Stimulated activated CD4-positive, alpha-beta T cell treated with anti-CD3 and anti-CD28 coated beads, Interleukin-1b, Interleukin-23, amount 100 ng/mL, for 48 hours (primary cell): ENCODE data around the gene WDR45.
"Not testable (repeated sequence)": the region's sequence is repeated elsewhere in the genome, so short reads cannot be mapped to it uniquely, and the experiment has no call there.

ENCODE experiments used
- DNase-seq: peaks from one replicate; pipeline ENCODE4 v3.0.0-alpha.2; 2020

The WDR45 gene

GRCh38 chrX:49079489-49080428 is at the start of gene WDR45:
TSS of gene WDR45 (minus strand) at chrX:49079887. CDS start at chrX:49078095, 1,792 bp downstream.
- DNase-seq, result peak; percentile 71

- no peak for DNase-seq
These were observed 49.7 kb upstream of the WDR45 start for GRCh38 chrX:49129427-49129826.

GRCh38 chrX:49127742-49128258 is 48.1 kb upstream of the WDR45 start:
- DNase-seq, result not testable (repeated sequence)

- no peak for DNase-seq
These were observed 42.8 kb upstream of the WDR45 start for GRCh38 chrX:49122499-49122898.

- DNase-seq, result no peak
These were observed 40.4 kb upstream of the WDR45 start for GRCh38 chrX:49120091-49120490.

GRCh38 chrX:49117581-49117980 is 37.9 kb upstream of the WDR45 start:
- no peak for DNase-seq

- DNase-seq, result no peak
These were observed 37.0 kb upstream of the WDR45 start for GRCh38 chrX:49116716-49117115.

GRCh38 chrX:49116076-49116475 is 36.4 kb upstream of the WDR45 start:
- no peak for DNase-seq

GRCh38 chrX:49111791-49112190 is 32.1 kb upstream of the WDR45 start:
- no peak for DNase-seq

GRCh38 chrX:49110417-49110816 is 30.7 kb upstream of the WDR45 start:
- no peak for DNase-seq

- no peak for DNase-seq
These were observed 29.0 kb upstream of the WDR45 start for GRCh38 chrX:49108641-49109040.

- DNase-seq, result no peak
These were observed 27.2 kb upstream of the WDR45 start for GRCh38 chrX:49106930-49107329.

- DNase-seq, result no peak
These were observed 26.6 kb upstream of the WDR45 start for GRCh38 chrX:49106296-49106695.

- DNase-seq, result no peak
These were observed 23.9 kb upstream of the WDR45 start for GRCh38 chrX:49103637-49104036.

- DNase-seq, result no peak
These were observed 22.5 kb upstream of the WDR45 start for GRCh38 chrX:49102190-49102589.

- DNase-seq, result no peak
These were observed 21.9 kb upstream of the WDR45 start for GRCh38 chrX:49101629-49101984.

- DNase-seq, result peak; percentile 87
These were observed 21.3 kb upstream of the WDR45 start for GRCh38 chrX:49100704-49101628.

- DNase-seq, result no peak
These were observed 16.7 kb upstream of the WDR45 start for GRCh38 chrX:49096419-49096818.

- no peak for DNase-seq
These were observed 9.9 kb upstream of the WDR45 start for GRCh38 chrX:49089553-49089952.

- no peak for DNase-seq
These were observed 2.7 kb upstream of the WDR45 start for GRCh38 chrX:49082271-49082871.

GRCh38 chrX:49077941-49078340 is 1.7 kb downstream of the WDR45 start:
- DNase-seq, result no peak

GRCh38 chrX:49075347-49075746 is 4.3 kb downstream of the WDR45 start:
- DNase-seq, result no peak
